OCI-LY3 (cell line): ENCODE measurements around the gene CERKL.

Experiments
- EZH2phosphoT487 ChIP-seq: fragments of 200-600 bp; shearing (Covaris generic); IDR thresholded peaks from 2 replicates; pipeline ENCODE4 v1.6.1; 2018; ENCODE audit warnings: antibody characterized with exemption, mixed run types, low read depth
- TF ChIP-seq, protein P1 (sequence below): fragments of 200-600, 300-600 bp; sonication (generic); IDR thresholded peaks from 2 replicates; pipeline ENCODE4 v1.5.1; 2014; ENCODE audit warnings: antibody characterized with exemption, low read length, low read depth

GRCh38 chr2:181686576-181687185, 29.8 kb upstream of the CERKL start:
- TF ChIP-seq, protein P1, sequence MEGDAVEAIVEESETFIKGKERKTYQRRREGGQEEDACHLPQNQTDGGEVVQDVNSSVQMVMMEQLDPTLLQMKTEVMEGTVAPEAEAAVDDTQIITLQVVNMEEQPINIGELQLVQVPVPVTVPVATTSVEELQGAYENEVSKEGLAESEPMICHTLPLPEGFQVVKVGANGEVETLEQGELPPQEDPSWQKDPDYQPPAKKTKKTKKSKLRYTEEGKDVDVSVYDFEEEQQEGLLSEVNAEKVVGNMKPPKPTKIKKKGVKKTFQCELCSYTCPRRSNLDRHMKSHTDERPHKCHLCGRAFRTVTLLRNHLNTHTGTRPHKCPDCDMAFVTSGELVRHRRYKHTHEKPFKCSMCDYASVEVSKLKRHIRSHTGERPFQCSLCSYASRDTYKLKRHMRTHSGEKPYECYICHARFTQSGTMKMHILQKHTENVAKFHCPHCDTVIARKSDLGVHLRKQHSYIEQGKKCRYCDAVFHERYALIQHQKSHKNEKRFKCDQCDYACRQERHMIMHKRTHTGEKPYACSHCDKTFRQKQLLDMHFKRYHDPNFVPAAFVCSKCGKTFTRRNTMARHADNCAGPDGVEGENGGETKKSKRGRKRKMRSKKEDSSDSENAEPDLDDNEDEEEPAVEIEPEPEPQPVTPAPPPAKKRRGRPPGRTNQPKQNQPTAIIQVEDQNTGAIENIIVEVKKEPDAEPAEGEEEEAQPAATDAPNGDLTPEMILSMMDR = no peak
- no peak for TF ChIP-seq EZH2phosphoT487
